GM18868 (cell line): Measurements from ENCODE around the gene PHRF1.

Source experiments
- ATAC-seq: cut with Tn5 transposase; IDR thresholded peaks from one replicate; pipeline ENCODE4 v1.9.1; 2021; ENCODE audit warnings: mild to moderate bottlenecking, moderate library complexity; ENCODE audit not compliant: unreplicated experiment

The PHRF1 gene

DNA sequence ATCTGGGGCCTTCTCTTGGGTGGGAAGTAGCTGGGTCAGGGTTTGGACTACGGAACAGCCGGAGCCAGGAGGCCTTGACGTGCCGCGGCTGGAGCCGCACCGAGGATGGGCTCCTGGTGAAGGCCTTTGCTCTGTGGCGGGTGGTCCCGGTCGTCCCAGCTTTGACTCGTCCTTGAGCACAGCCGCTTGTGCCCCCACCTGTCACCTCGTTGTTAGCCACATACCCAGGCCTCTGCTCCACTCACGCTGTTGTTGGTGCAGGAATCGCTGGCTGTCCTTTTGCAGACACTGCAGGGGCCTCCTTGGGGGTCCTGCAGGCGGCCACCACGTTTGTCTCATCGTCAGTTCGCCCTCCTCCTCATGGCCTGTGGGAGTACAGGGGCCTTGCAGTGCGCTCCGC lies 17.1 kb downstream of the PHRF1 start:
- no peak for ATAC-seq

DNA sequence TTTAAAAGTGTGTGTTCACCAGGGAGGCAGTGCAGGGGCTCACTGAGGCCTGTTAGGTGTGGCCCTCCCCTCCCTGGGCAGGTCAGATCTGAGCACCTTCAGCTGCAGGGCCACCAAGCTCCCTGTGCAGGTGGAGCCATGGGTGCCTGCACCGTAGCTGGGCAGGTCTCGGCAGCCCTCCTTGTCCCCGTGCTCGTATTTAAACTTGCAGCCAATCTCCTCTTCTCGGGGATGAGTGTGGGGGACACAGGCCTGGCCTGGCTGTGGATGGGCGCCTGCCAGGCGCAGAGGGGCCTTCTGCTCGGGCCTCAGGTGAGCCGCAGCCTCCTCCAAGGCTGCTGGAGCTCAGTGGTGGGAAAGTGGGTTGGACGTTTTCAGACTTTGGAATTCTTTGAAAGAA lies 19.1 kb downstream of the PHRF1 start:
- no peak for ATAC-seq

DNA sequence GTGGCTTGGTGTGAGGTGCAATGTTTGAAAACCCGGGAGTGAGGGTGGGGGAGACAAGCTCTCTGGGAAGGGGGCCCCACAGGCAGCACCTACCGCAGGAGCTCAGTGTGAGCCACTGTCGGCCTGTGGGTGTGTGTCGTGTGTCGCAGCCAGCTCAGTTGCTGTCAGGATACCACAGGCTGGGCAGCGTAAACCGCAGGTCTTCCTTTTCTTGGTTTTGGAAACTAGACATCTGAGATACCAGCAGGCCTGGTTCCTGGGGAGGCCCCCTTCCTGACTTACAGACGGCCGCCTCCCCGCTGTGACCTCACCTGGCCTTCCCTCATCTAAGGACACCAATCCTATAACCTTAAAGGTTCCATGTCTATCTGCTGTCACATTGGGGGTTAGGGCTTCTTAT lies 20.1 kb downstream of the PHRF1 start:
- no peak for ATAC-seq

DNA sequence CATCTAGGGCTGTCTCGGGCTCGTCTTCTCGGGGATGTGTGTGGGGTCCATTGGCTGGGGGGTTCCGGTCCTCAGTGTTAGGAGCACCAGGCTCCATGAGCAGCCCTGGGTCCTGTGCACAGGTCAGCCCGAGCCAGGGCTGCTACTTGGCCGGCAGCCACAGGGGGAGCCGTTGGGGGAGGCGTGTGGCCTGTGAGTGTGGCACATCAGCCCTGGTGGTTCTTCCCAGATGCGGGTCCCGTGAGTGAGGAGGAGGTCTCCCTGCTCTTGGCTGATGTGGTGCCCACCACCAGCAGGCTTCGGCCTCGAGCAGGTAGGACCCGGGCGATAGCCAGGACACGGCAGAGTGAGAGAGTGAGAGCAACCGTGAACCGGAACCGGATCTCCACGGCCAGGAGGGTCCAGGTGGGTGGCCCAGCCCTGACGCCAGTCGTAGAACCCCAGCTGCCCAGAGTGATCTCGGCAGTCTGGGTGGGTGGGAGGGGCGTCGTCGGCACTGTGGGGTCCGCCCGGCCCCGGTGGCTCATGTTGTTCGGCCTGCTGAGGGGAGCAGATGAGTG lies 21.0 kb downstream of the PHRF1 start:
- ATAC-seq, result no peak

DNA sequence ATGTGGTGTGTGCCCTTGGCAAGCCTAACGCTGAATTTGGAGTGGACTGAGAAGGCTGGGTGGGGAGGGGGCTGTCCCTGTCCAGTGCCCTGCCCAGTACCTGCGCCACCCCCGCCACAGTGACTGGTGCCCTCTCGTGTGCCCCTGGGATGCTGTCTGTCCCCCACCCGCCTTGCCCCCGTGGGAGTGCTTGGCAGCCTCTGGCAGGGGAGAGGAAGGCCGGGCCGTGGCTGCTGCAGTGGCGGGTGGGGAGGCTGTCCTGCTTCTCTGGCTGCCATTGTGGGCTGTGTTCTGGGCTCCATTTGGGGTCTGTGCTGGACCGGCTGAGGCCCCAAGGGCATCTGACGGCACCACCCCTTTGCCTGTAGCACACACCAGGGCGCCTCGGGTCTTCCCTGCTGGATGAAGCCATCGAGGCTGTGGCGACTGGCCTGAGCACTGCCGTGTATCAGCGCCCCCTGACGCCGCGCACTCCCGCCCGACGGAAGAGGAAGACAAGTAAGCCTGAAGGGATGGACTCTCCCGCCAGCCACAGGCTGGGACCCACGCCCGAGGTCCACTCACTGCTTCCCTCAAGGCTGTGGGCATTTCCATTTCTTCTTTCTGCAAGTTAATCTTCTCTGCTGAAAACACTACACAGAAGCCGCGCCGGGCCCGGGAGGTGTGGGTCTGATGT lies 21.9 kb downstream of the PHRF1 start:
- ATAC-seq, result no peak

DNA sequence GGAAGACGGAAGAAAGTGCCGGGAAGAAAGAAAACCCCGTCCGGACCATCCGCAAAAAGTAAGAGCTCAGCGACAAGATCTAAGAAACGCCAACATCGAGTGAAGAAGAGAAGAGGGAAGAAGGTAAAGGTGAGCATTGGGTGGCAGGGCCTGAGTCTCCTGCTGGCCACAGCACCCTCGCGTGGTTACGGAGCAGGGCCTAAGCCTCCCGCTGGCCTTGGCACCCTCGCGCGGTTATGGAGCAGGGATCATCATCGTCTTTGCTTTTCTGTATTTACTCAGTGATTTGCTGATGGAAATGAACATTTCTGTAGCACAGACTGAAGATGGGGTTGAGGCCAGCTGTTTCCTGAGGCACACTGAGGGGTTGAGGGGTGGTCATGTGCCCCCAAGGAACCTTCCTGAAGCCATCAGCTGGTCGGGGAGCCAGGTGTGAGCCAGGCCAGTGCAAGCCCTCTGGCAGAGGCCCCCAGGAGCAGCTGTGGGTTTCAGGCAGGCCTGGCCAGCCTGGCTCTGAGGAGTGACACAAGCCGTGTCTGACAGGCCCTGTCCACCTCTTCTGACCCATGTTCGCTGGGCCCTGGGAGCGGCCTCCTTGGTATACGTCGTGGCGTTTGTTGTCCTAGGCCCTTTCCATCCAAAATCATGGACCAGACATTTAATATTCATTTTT lies 25.4 kb downstream of the PHRF1 start:
- ATAC-seq, result no peak

DNA sequence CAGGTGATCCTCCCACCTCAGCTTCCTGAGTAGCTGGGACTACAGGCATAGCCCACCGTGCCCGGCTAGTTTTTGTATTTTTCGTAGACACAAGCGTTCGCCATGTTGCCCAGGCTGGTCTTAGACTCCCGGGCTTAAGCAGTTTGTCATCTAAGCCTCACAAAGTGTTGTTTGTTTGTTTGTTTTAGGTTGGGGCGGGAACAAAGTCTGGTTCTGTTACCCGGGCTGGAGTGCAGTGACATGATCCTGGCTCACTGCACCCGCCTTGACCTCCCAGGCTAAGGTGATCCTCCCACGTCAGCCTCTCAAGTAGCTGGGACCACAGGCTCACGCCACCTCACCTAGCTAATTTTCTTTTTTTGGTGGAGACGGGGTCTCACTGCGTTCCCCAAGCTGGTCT lies 26.9 kb downstream of the PHRF1 start:
- no peak for ATAC-seq

DNA sequence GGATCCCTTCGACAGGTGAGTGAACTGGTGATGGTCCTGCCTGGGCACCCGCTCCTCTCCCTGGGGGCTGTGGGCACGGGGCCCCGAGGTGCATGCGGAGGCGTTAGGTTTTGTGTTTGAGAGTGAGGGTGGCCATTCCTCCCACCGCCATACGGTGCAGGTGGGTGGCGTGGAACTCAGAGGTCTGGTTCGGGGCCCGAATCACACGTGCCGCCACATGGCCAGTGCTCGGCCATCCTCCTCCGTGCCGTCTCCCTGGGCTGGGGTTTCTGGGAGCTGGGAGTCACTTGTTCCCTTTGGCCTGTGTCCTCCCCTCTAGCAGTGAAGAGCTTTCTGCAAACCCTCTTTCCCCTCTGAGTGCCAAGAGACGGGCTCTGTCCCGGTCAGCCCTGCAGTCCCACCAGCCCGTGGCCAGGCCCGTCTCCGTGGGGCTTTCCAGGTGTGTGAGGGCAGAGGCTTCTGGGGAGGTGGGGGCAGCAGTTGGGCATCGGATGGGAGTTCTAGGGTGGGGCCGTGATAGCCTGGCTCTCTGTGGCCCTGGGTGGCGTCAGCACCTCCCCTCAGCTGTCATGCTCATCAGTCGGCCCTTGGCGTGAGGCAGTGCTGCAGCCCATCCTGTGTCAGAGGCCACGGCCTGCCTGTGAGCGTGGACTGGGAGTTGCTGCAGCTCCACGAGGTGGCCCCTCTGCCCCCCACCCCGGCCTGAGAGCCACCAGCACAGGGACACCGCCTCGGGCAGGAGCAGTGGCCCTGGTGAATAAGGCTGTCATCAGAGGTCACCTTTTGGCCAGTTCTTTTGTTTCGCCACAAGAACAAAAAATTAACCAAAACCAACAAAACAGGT lies 29.2 kb downstream of the PHRF1 start:
- ATAC-seq, result no peak

DNA sequence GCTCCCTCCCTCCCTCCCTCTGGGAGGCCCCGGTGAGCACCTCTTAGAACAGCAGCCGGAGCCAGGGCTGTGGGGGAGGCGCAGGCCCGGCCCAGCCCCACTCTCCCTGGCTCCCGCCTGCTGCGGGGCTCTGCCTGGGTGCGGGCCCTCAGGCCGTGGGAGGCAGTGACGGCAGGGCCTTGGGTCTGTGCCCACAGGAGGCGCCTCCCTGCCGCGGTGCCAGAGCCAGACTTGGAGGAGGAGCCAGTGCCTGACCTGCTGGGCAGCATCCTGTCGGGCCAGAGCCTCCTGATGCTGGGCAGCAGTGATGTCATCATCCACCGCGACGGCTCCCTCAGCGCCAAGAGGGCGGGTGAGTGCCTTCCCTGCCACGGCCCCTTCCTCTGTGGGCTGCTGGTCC lies 30.0 kb downstream of the PHRF1 start:
- ATAC-seq, result no peak

DNA sequence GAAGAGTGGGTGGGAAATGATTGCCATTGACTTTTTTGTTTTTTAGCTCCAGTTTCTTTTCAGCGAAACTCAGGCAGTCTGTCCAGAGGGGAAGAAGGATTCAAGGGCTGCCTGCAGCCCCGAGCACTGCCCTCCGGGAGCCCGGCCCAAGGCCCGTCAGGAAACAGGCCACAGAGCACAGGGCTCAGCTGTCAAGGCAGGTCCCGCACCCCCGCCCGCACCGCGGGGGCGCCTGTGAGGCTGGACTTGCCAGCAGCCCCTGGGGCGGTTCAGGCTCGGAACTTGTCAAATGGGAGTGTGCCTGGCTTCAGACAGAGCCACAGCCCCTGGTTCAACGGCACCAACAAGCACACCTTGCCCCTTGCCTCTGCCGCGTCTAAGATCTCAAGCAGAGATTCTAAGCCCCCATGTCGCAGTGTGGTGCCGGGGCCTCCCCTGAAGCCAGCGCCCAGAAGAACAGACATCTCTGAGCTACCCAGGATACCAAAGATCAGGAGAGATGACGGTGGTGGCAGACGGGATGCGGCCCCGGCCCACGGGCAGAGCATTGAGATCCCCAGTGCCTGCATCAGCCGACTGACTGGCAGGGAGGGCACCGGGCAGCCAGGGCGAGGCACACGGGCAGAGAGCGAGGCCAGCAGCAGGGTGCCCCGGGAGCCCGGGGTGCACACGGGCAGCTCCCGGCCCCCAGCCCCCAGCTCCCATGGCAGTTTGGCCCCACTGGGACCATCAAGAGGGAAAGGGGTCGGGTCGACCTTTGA lies 30.9 kb downstream of the PHRF1 start:
- ATAC-seq, result no peak

DNA sequence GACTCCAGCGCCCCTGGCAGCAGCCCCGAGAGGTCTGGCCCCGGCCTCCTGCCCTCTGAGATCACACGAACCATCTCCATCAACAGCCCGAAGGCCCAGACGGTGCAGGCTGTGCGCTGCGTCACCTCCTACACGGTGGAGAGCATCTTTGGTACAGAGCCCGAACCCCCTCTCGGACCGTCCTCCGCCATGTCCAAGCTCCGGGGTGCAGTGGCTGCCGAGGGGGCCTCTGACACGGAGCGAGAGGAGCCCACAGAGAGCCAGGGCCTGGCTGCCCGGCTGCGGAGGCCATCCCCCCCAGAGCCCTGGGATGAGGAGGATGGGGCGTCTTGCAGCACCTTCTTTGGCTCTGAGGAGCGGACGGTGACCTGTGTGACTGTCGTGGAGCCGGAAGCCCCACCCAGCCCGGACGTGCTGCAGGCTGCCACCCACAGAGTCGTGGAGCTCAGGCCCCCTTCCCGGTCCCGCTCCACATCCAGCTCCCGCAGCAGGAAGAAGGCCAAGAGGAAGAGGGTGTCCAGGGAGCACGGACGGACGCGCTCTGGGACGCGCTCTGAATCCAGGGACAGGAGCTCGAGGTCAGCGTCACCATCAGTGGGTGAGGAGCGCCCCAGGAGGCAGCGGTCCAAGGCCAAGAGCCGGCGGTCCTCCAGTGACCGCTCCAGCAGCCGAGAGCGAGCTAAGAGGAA lies 31.8 kb downstream of the PHRF1 start:
- no peak for ATAC-seq

DNA sequence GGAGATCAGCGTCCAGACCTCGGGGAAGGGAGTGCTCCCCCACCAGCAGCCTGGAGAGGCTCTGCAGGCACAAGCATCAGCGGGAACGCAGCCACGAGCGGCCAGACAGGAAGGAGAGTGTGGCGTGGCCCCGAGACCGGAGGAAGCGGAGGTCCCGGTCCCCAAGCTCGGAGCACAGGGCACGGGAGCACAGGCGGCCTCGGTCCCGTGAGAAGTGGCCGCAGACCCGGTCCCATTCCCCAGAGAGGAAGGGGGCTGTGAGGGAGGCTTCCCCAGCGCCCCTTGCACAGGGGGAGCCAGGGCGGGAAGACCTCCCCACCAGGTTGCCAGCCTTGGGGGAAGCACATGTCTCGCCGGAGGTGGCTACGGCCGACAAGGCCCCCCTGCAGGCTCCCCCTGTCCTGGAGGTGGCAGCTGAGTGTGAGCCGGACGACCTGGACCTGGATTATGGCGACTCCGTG lies 32.6 kb downstream of the PHRF1 start:
- ATAC-seq, result no peak

DNA sequence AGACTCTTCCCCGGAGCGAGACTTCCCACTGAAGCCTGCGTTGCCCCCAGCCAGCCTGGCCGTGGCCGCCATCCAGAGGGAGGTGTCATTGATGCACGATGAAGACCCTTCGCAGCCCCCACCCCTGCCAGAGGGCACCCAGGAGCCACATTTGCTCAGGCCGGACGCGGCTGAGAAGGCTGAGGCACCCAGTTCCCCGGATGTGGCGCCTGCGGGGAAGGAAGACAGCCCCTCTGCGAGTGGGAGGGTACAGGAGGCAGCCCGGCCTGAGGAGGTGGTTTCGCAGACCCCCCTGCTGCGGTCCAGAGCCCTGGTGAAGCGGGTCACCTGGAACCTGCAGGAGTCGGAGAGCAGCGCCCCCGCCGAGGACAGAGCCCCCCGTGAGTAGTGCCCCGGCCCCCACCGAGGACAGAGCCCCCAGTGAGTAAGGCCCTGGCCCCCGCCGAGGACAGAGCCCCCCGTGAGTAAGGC lies 33.1 kb downstream of the PHRF1 start:
- ATAC-seq, result no peak

DNA sequence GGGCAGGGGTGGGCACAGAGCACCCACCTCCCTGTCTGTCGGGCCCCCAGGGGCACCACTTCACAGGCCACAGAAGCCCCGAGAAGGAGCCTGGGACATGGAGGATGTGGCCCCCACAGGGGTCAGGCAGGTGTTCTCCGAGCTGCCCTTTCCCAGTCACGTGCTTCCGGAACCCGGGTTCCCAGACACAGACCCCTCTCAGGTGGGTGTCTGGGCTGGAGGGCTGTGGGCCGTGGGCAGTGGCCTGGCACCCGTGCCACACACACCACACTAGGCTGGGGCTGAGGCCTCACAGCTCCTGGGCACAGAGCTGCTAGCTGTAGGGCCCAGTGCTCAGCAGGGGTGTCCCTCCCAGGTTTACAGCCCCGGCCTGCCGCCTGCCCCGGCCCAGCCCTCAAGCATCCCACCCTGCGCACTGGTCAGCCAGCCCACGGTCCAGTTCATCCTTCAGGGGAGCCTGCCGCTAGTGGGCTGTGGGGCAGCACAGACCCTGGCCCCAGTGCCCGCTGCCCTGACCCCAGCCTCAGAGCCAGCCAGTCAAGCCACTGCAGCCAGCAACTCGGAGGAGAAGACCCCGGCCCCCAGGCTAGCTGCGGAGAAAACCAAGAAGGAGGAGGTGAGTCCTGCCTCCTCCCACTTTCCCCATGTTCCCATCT lies 34.0 kb downstream of the PHRF1 start:
- ATAC-seq, result no peak

DNA sequence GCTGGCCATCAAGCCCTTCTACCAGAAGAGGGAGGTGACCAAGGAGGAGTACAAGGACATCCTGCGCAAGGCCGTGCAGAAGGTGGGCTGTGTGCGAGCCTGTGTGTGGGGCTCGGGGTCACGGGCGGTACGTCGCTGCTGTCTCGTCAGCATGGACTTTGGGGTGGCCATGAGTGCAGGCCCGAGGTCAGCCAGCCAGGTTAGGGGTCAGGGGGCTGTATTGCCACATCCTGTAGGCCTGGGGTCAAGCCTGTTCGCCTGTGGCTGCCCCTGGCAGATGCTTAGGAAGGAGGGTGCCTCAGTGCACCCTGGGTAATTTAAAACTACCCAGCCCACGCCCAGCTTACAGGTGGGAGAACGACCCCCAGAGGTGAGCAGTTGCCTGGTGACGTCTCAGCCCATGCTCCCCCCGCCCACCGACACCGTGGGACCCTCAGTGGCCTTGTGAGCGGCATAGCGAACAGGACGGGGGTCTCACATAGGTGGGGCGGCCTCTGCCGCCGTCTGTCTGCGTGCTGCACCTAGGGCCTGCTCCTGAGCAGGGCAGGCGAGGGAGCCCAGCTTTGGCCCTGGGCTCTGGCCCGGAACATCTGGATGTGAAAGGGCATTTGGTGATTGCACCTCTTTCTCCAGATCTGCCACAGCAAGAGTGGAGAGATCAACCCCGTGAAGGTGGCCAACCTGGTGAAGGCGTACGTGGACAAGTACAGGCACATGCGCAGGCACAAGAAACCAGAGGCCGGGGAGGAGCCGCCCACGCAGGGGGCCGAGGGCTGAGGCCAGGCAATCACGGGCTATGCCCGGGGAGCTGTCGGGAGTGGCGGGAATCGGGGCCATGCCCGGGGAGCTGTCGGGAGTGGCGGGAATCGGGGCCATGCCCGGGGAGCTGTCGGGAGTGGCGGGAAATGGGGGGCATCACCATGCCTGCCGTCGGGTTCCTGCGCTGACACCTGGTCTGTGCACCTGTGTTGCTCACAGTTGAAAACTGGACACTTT lies 35.0 kb downstream of the PHRF1 start:
- no peak for ATAC-seq

DNA sequence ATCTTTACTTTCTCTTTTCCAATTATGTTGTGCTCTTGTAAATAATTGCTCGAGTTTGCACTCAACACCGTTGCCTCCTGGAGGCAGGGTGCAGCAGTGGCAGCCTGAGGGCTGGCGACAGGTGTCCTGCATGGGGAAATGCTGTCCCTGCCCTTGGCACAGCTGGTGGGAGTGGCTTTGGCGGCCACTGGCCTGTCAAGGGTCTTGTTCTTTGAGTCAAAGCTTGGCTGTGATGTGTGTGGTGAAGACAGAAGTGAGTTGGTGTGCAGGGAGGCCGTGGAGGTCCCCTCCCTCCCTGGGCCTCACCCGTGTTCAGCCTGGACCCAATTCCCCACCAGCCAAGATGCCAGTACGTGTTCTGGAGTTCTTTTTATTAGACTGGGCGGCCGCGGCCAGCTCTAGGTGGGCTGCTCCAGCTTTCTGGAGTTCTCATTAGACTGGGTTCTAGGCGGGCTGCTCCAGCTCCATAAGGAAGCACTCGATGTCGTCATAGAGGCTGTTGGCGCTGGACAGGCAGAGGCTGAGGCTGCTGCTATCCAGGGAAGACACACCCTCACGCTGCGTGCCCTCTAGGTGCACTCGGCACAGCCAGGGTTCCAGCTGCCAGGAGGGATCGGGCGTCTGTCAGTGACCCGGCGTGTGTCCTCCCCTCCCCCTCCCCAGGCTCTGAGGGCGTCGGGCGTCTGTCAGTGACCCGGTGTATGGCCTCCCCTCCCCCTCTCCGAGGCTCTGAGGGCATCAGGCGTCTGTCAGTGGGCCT lies 36.1 kb downstream of the PHRF1 start:
- ATAC-seq, result no peak

DNA sequence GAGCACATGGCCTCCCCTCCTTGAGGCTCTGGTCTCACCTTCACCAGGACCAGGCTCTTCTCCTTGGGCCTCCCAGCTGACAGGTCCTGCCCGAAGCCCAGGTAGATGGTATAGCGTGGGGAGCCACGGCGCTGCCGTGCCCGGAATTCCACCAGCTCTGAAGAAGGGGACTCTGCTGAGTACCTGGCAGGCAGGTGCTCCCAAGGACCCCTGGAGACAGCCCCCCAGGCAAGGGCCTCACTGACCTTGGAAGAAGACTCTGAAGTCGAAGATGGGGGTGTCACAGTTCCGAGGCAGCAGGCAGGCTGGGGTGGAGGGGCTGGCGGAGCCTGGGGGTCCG lies 36.7 kb downstream of the PHRF1 start:
- no peak for ATAC-seq
